H1 (cell line): ENCODE results near the gene CRYBG3. TPM values are rescaled to one million over a fixed set of nuclear protein-coding genes. Genes with fewer than 3 reads are reported as not detected.

ENCODE experiments used
- CTCF ChIA-PET: fragments of 300-600 bp; sonication (Branson Sonifier 250); formaldehyde crosslinking; loops from one replicate; lab custom pipeline; 2021; ENCODE audit not compliant: partially characterized antibody; lab: Charles Lee
- POLR2A ChIA-PET: fragments of 300-600 bp; sonication (Branson Sonifier 250); formaldehyde crosslinking; loops from one replicate; lab custom pipeline; 2021; ENCODE audit warnings: inconsistent platforms; ENCODE audit not compliant: partially characterized antibody; lab: Charles Lee
- DNase-seq, 2 experiments: peaks; one replicate each; pipeline versions ENCODE4 v3.0.0 to v3.0.0-alpha.2; 2010 to 2022; ENCODE audit warnings: low spot score in 2 of 2, low read depth in 1 of 2, mixed read lengths in 1 of 2
- FAIRE-seq: peaks from 2 replicates; lab custom pipeline; 2011; peaks lifted over from hg19 to GRCh38; lab: Jason Lieb, UNC
- H2AFZ ChIP-seq: 2 replicates; pipeline ENCODE4 v1.8.1; 2012; ENCODE audit warnings: low read length, inconsistent platforms
- H2AK5ac ChIP-seq: 2 replicates; pipeline ENCODE4 v1.6.1; 2013; ENCODE audit warnings: low read depth, low read length
- H2BK120ac ChIP-seq: replicated peaks from 2 replicates; pipeline ENCODE3; 2013; ENCODE audit warnings: low read depth, low read length, inconsistent platforms
- H2BK12ac ChIP-seq: 2 replicates; pipeline ENCODE4 v1.6.1; 2013; ENCODE audit warnings: low read depth, low read length
- H2BK15ac ChIP-seq: 2 replicates; pipeline ENCODE4 v1.6.1; 2013; ENCODE audit warnings: low read length
- H2BK20ac ChIP-seq: 2 replicates; pipeline ENCODE4 v1.6.1; 2013; ENCODE audit warnings: low read length
- H2BK5ac ChIP-seq: 2 replicates; pipeline ENCODE4 v1.6.1; 2013; ENCODE audit warnings: low read depth, low read length
- H3K14ac ChIP-seq: 2 replicates; pipeline ENCODE4 v1.6.1; 2013; ENCODE audit warnings: inconsistent platforms; ENCODE audit not compliant: insufficient read length
- H3K18ac ChIP-seq: 2 replicates; pipeline ENCODE4 v1.6.1; 2013; ENCODE audit warnings: low read length; ENCODE audit errors: extremely low read depth
- H3K23ac ChIP-seq: 2 replicates; pipeline ENCODE4 v1.6.1; 2013; ENCODE audit warnings: inconsistent platforms; ENCODE audit not compliant: insufficient read length
- H3K23me2 ChIP-seq: 2 replicates; pipeline ENCODE4 v1.6.1; 2013; ENCODE audit warnings: low read depth, low read length
- H3K27ac ChIP-seq: 2 replicates; pipeline ENCODE4 v1.6.1; 2011; ENCODE audit warnings: low read depth, low read length, inconsistent platforms
- H3K27me3 ChIP-seq, 4 experiments: replicated peaks in 1 of 4; 1 replicate in 1 of 4; 2 replicates in 3 of 4; pipeline versions ENCODE4 v1.6.1 to v1.8.1; 2011 to 2013; ENCODE audit warnings: low read length in 3 of 4, mild to moderate bottlenecking in 3 of 4, inconsistent platforms in 2 of 4, mixed read lengths in 2 of 4, moderate library complexity in 1 of 4; ENCODE audit not compliant: control insufficient read depth in 3 of 4, insufficient read depth in 3 of 4; ENCODE audit errors: extremely low read depth in 1 of 4
- H3K36me3 ChIP-seq, 4 experiments: 2 replicates each; pipeline versions ENCODE4 v1.6.1 to v1.8.1; 2011 to 2013; ENCODE audit warnings: mild to moderate bottlenecking in 4 of 4, low read length in 3 of 4, moderate library complexity in 2 of 4, control low read depth in 1 of 4, inconsistent platforms in 1 of 4; ENCODE audit not compliant: insufficient read depth in 4 of 4, control insufficient read depth in 2 of 4
- H3K4ac ChIP-seq: replicated peaks from 2 replicates; pipeline ENCODE3; 2013; ENCODE audit warnings: low read length, low read depth, mixed read lengths, inconsistent platforms; ENCODE audit not compliant: insufficient read length
- H3K4me1 ChIP-seq, 4 experiments: replicated peaks in 1 of 4; 1 replicate in 1 of 4; 2 replicates in 3 of 4; pipeline versions ENCODE4 v1.6.1 to v1.8.1; 2011 to 2013; ENCODE audit warnings: low read length in 3 of 4, inconsistent platforms in 2 of 4, mixed read lengths in 1 of 4; ENCODE audit not compliant: insufficient read depth in 4 of 4, control insufficient read depth in 3 of 4
- H3K4me2 ChIP-seq, 2 experiments: 2 replicates each; pipeline versions ENCODE4 v1.6.1 to v1.8.1; 2011 to 2013; ENCODE audit warnings: low read depth in 2 of 2, low read length in 2 of 2, control low read depth in 1 of 2, inconsistent platforms in 1 of 2, mild to moderate bottlenecking in 1 of 2; ENCODE audit not compliant: insufficient read depth in 1 of 2
- H3K4me3 ChIP-seq, 4 experiments: fragments of 200-600, 300-600 bp in 1 of 4; sonication (generic), shearing (Covaris generic), sonication (Bioruptor Twin) in 1 of 4; 2 replicates each; pipeline versions ENCODE4 v1.5.1 to v1.8.1; 2011 to 2016; ENCODE audit warnings: low read length in 4 of 4, low read depth in 3 of 4, control low read depth in 2 of 4, inconsistent platforms in 2 of 4, mild to moderate bottlenecking in 2 of 4, mixed read lengths in 1 of 4, moderate library complexity in 1 of 4; ENCODE audit not compliant: insufficient read depth in 2 of 4; ENCODE audit errors: extremely low read depth in 1 of 4
- H3K56ac ChIP-seq: replicated peaks from 2 replicates; pipeline ENCODE3; 2013; ENCODE audit warnings: low read depth, mild to moderate bottlenecking, mixed read lengths, low read length, inconsistent platforms; ENCODE audit not compliant: insufficient read length
- H3K79me1 ChIP-seq: 2 replicates; pipeline ENCODE4 v1.6.1; 2013; ENCODE audit warnings: low read depth, low read length, control low read depth
- H3K79me2 ChIP-seq, 2 experiments: 2 replicates each; pipeline versions ENCODE4 v1.6.1 to v1.8.1; 2012 to 2013; ENCODE audit warnings: low read length in 2 of 2, mild to moderate bottlenecking in 2 of 2, inconsistent platforms in 1 of 2; ENCODE audit not compliant: insufficient read depth in 2 of 2, control insufficient read depth in 1 of 2
- H3K9ac ChIP-seq, 4 experiments: replicated peaks in 1 of 4; 1 replicate in 1 of 4; 2 replicates in 3 of 4; pipeline versions ENCODE4 v1.6.1 to v1.8.1; 2011 to 2013; ENCODE audit warnings: low read depth in 3 of 4, low read length in 3 of 4, control low read depth in 2 of 4, mild to moderate bottlenecking in 2 of 4, moderate library complexity in 2 of 4, inconsistent platforms in 1 of 4; ENCODE audit errors: extremely low read depth in 1 of 4
- H3K9me3 ChIP-seq, 2 experiments: 2 replicates each; pipeline versions ENCODE4 v1.6.1 to v1.8.1; 2012 to 2013; ENCODE audit warnings: mild to moderate bottlenecking in 2 of 2, moderate library complexity in 2 of 2, control low read depth in 1 of 2, inconsistent platforms in 1 of 2, low read depth in 1 of 2, low read length in 1 of 2, mixed read lengths in 1 of 2; ENCODE audit not compliant: insufficient read depth in 2 of 2
- H4K20me1 ChIP-seq, 2 experiments: replicated peaks in 1 of 2; 2 replicates each; pipeline versions ENCODE3 to v1.8.1; 2011 to 2013; ENCODE audit warnings: inconsistent platforms in 2 of 2, low read length in 2 of 2, mild to moderate bottlenecking in 1 of 2; ENCODE audit not compliant: insufficient read depth in 2 of 2, control insufficient read depth in 1 of 2
- H4K5ac ChIP-seq: 2 replicates; pipeline ENCODE4 v1.6.1; 2013; ENCODE audit warnings: low read length, low read depth, mixed read lengths, inconsistent platforms; ENCODE audit not compliant: insufficient read length
- H4K8ac ChIP-seq: 2 replicates; pipeline ENCODE4 v1.8.0; 2013; ENCODE audit warnings: mild to moderate bottlenecking, moderate library complexity, low read length, inconsistent platforms; ENCODE audit not compliant: insufficient read depth; ENCODE audit errors: extremely low read depth
- H4K91ac ChIP-seq: replicated peaks from 2 replicates; pipeline ENCODE3; 2013; ENCODE audit warnings: low read length, mixed read lengths, inconsistent platforms; ENCODE audit not compliant: insufficient read length
- ASH2L ChIP-seq: fragments of 200-600, 300-600 bp; sonication (generic); IDR thresholded peaks from one replicate; pipeline ENCODE4 v1.7.1; 2017; ENCODE audit warnings: low read length
- CHD2 ChIP-seq: IDR thresholded peaks from 2 replicates; pipeline ENCODE4 v1.6.1; 2012; ENCODE audit warnings: low read length, improper control_type of control experiment
- GTF2F1 ChIP-seq: IDR thresholded peaks from 2 replicates; pipeline ENCODE4 v1.6.1; 2012; ENCODE audit warnings: low read depth, low read length, improper control_type of control experiment, borderline replicate concordance
- JUND ChIP-seq: IDR thresholded peaks from 2 replicates; pipeline ENCODE4 v1.6.1; 2011; ENCODE audit warnings: mild to moderate bottlenecking, improper control_type of control experiment, low read length
- RAD21 ChIP-seq, 2 experiments: IDR thresholded peaks in 1 of 2; conservative IDR thresholded peaks in 1 of 2; 2 replicates each; pipeline ENCODE4 v1.6.1; 2011; ENCODE audit warnings: low read depth in 2 of 2, low read length in 2 of 2, improper control_type of control experiment in 1 of 2, inconsistent platforms in 1 of 2, mild to moderate bottlenecking in 1 of 2, moderate library complexity in 1 of 2
- ZNF274 ChIP-seq: IDR thresholded peaks from 2 replicates; pipeline ENCODE4 v1.7.0; 2012; ENCODE audit warnings: low read length, borderline replicate concordance; ENCODE audit errors: extremely low read depth
- WGBS, 2 experiments: shearing (Covaris generic) in 1 of 2; methylation state at CpG; one replicate each; pipeline versions ENCODE4 v1.1.6 to v1.1.7; 2013 to 2015; ENCODE audit warnings: low lambda C conversion rate in 2 of 2, mixed read lengths in 2 of 2, inconsistent platforms in 1 of 2, low coverage in 1 of 2, missing lambda C conversion rate in 1 of 2; ENCODE audit not compliant: insufficient replicate concordance in 2 of 2, insufficient coverage in 1 of 2, insufficient read length in 1 of 2; ENCODE audit errors: extremely low coverage in 1 of 2, missing lambda C conversion rate in 1 of 2; 5-methylcytosine and 5-hydroxymethylcytosine counted together
- polyA plus RNA-seq, 7 experiments: library from polyadenylated mRNA; depleted of rRNA in 3 of 7; stranded (reverse) in 5 of 7; unstranded in 2 of 7; fragments of >200 nt in 5 of 7; fragments of 200-250 nt in 2 of 7; gene quantifications; 1 replicate in 5 of 7; 2 replicates in 1 of 7; 4 replicates in 1 of 7; pipeline versions ENCODE4 v1.2.1 to v1.2.3, GENCODE V29; 2011 to 2013; ENCODE audit warnings: missing spikeins in 2 of 7, mixed read lengths in 2 of 7
- total RNA-seq: library from RNA; stranded (reverse); fragmentation: NEBNext Ultra II Directional; extraction: Animal tissue kit (Norgen Biotek cat#: 25700); gene quantifications from 2 replicates; pipeline ENCODE4 v1.2.1, GENCODE V29; 2021
- TF ChIP-seq, protein P1 (sequence below): IDR thresholded peaks from 2 replicates; pipeline ENCODE4 v1.6.1; 2012; ENCODE audit warnings: inconsistent platforms
- TF ChIP-seq, protein P2 (sequence below), 3 experiments: IDR thresholded peaks; 1 replicate in 2 of 3; 2 replicates in 1 of 3; pipeline versions ENCODE4 v1.5.1 to v1.6.1; 2011; ENCODE audit warnings: low read length in 3 of 3, mild to moderate bottlenecking in 3 of 3, inconsistent platforms in 2 of 3, low read depth in 1 of 3, moderate library complexity in 1 of 3; ENCODE audit not compliant: insufficient read depth in 1 of 3; ENCODE audit errors: control extremely low read depth in 1 of 3
- TF ChIP-seq, protein P3 (sequence below): IDR thresholded peaks from 2 replicates; pipeline ENCODE4 v1.6.1; 2012; ENCODE audit warnings: inconsistent platforms

Gene CRYBG3
- total and polyA plus RNA-seq, 2 of the 8 experiments (the other 6 are each of a cell fraction or from before 2014, with no cell fraction given), result 2.1 to 8.0 TPM

DNA sequence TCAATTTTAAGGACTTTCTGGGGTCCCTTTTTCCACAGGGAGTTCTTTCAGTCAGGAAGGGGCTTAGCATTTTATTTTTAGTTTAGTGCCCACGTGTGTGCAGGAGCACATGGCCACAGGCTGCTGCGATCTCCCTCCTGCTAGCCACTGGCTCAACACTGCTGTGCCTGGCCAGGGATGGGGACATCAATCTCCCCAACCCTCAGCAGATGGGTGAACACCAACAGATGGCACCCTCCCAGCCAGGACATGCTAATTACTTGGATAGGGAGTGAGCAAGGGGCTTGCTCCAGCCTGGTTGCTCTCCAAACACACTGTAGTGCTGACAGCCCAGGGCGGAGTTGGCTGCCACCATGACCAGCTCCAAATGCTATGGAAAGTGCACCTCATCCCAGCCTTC, 157.8 kb downstream of the CRYBG3 start:
- H3K23me2 ChIP-seq, result no peaks in the 10 kb centered on the region; the same call in 1 of the 2 replicates
- H3K36me3 ChIP-seq, result no peaks in the 10 kb centered on the region
- H3K14ac ChIP-seq, result no peak overlapping the region
- H3K79me1 ChIP-seq, result no peaks in the 10 kb centered on the region
- H4K8ac ChIP-seq, result no peak overlapping the region
- H2BK20ac ChIP-seq, result no peak overlapping the region
- no peak overlapping the region for H2BK120ac ChIP-seq
- H3K4me1 ChIP-seq, result peaks cover 0 to 5% (median 0%) of the 10 kb centered on the region in 4 experiments; a peak in 2 of 7 replicates
- no peak overlapping the region for H3K18ac ChIP-seq
- H4K20me1 ChIP-seq, result no peaks in the 10 kb centered on the region
- no peak overlapping the region for H3K9ac ChIP-seq
- H2AK5ac ChIP-seq, result no peak overlapping the region
- no peak overlapping the region for H3K4ac ChIP-seq
- H3K27me3 ChIP-seq, result no peaks in the 10 kb centered on the region
- WGBS, 2 experiments, result 94% methylated on average over 3 of the region's 3 CpGs; no CpG with 5 or more reads in 1 of the 2 experiments
- H4K5ac ChIP-seq, result no peak overlapping the region
- H2BK15ac ChIP-seq, result no peak overlapping the region
- H3K4me2 ChIP-seq, result no peak overlapping the region
- H2BK12ac ChIP-seq, result no peak overlapping the region
- H3K9me3 ChIP-seq, result no peaks in the 10 kb centered on the region
- H3K23ac ChIP-seq, result no peak overlapping the region
- CTCF ChIA-PET, result interaction anchor here (1.1 to 1.5 kb wide), 4 partner anchors 11 to 185 kb away, joined by 3 to 5 read pairs (median 4); no protein-coding TSS in a partner anchor
- no peak overlapping the region for H3K4me3 ChIP-seq
- TF ChIP-seq CHD2 (no peak), ASH2L (no peak), GTF2F1 (no peak), JUND (no peak), RAD21 (IDR thresholded peaks at IDR 0.05 in 1 of 2, conservative IDR thresholded peaks at IDR 0.05 in 1 of 2; ENCODE audit: low read depth in 2 of 2, low read length in 2 of 2) (peak in 1 of 2 experiments; percentile 9; a peak in 1 of 4 replicates), ZNF274 (no peak)
- TF ChIP-seq, protein P1, sequence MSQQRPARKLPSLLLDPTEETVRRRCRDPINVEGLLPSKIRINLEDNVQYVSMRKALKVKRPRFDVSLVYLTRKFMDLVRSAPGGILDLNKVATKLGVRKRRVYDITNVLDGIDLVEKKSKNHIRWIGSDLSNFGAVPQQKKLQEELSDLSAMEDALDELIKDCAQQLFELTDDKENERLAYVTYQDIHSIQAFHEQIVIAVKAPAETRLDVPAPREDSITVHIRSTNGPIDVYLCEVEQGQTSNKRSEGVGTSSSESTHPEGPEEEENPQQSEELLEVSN, result peak; percentile 80
- TF ChIP-seq, protein P2, sequence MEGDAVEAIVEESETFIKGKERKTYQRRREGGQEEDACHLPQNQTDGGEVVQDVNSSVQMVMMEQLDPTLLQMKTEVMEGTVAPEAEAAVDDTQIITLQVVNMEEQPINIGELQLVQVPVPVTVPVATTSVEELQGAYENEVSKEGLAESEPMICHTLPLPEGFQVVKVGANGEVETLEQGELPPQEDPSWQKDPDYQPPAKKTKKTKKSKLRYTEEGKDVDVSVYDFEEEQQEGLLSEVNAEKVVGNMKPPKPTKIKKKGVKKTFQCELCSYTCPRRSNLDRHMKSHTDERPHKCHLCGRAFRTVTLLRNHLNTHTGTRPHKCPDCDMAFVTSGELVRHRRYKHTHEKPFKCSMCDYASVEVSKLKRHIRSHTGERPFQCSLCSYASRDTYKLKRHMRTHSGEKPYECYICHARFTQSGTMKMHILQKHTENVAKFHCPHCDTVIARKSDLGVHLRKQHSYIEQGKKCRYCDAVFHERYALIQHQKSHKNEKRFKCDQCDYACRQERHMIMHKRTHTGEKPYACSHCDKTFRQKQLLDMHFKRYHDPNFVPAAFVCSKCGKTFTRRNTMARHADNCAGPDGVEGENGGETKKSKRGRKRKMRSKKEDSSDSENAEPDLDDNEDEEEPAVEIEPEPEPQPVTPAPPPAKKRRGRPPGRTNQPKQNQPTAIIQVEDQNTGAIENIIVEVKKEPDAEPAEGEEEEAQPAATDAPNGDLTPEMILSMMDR (IDR thresholded peaks at IDR 0.05; ENCODE audit: control extremely low read depth in 1 of 3, insufficient read depth in 1 of 3, low read depth in 1 of 3, low read length in 3 of 3), result peak; percentile 24 to 28 (median 27); a peak in 3 of 4 replicates
- TF ChIP-seq, protein P3, sequence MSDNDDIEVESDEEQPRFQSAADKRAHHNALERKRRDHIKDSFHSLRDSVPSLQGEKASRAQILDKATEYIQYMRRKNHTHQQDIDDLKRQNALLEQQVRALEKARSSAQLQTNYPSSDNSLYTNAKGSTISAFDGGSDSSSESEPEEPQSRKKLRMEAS, result peak; percentile 56
- DNase-seq (no peak), FAIRE-seq (no peak)
- H3K79me2 ChIP-seq, result no peaks in the 10 kb centered on the region
- POLR2A ChIA-PET, result no interaction called here
- H4K91ac ChIP-seq, result no peak overlapping the region
- no peak overlapping the region for H2BK5ac ChIP-seq
- H2AFZ ChIP-seq, result 0 out of 2 replicates have a peak overlapping the region, but pooled peaks have one; percentile 42
- no peak overlapping the region for H3K56ac ChIP-seq
- no peak overlapping the region for H3K27ac ChIP-seq
